HepG2 (cell line): ENCODE data around the gene IQSEC1. TPM values are rescaled to one million over a fixed set of nuclear protein-coding genes. Genes with fewer than 3 reads are reported as not detected.

ENCODE experiments used
- ARID3A ChIP-seq: IDR thresholded peaks from 2 replicates; pipeline ENCODE4 v1.6.1; 2012; ENCODE audit warnings: low read depth, low read length, improper control_type of control experiment
- ARNT2 ChIP-seq: sonication (generic); formaldehyde crosslinking; IDR thresholded peaks from 2 replicates; pipeline ENCODE4 v1.8.0; 2022; ENCODE audit warnings: mild to moderate bottlenecking, low read depth, missing genetic modification reagents, moderate library complexity
- FOXA3 ChIP-seq: IDR thresholded peaks from 2 replicates; pipeline ENCODE4 v1.6.1; 2016; ENCODE audit warnings: missing genetic modification reagents, missing compliant biosample characterization
- GABPB1 ChIP-seq: IDR thresholded peaks from 2 replicates; pipeline ENCODE4 v1.6.1; 2016; ENCODE audit warnings: mild to moderate bottlenecking, missing genetic modification reagents, moderate library complexity, missing compliant biosample characterization
- HDAC2 ChIP-seq: sonication (generic); formaldehyde crosslinking; IDR thresholded peaks from 2 replicates; pipeline ENCODE4 v1.4.0; 2020; ENCODE audit warnings: missing genetic modification reagents
- HHEX ChIP-seq: IDR thresholded peaks from 2 replicates; pipeline ENCODE4 v1.6.1; 2016; ENCODE audit warnings: control low read depth
- ISL2 ChIP-seq: sonication (generic); formaldehyde crosslinking; IDR thresholded peaks from 2 replicates; pipeline ENCODE4 v1.5.0; 2020; ENCODE audit warnings: missing genetic modification reagents
- MATR3 ChIP-seq: sonication (generic); formaldehyde crosslinking; IDR thresholded peaks from 2 replicates; pipeline ENCODE4 v1.4.0; 2020; ENCODE audit warnings: missing genetic modification reagents
- MAX ChIP-seq: IDR thresholded peaks from 2 replicates; pipeline ENCODE4 v1.6.1; 2012; ENCODE audit warnings: inconsistent platforms
- MNT ChIP-seq: fragments of 450-650 bp; IDR thresholded peaks from 2 replicates; pipeline ENCODE4 v1.6.1; 2016
- RARA ChIP-seq: IDR thresholded peaks from 2 replicates; pipeline ENCODE4 v1.6.1; 2016; ENCODE audit warnings: missing genetic modification reagents, missing compliant biosample characterization
- RFX1 ChIP-seq: fragments of 450-650 bp; IDR thresholded peaks from 2 replicates; pipeline ENCODE4 v1.6.1; 2017
- RFX5 ChIP-seq: IDR thresholded peaks from 2 replicates; pipeline ENCODE4 v1.6.1; 2011; ENCODE audit warnings: low read depth, low read length, improper control_type of control experiment
- RXRA ChIP-seq: sonication (generic); formaldehyde crosslinking; IDR thresholded peaks from 2 replicates; pipeline ENCODE4 v1.5.1; 2020; ENCODE audit warnings: missing genetic modification reagents
- RXRB ChIP-seq: IDR thresholded peaks from 2 replicates; pipeline ENCODE4 v1.6.1; 2016; ENCODE audit warnings: borderline replicate concordance, missing genetic modification reagents, missing compliant biosample characterization
- TBL1XR1 ChIP-seq: fragments of 150-350 bp; IDR thresholded peaks from 2 replicates; pipeline ENCODE4 v1.6.1; 2014; ENCODE audit warnings: borderline replicate concordance, low read length; ENCODE audit not compliant: partially characterized antibody
- TBX3 ChIP-seq: fragments of 450-650 bp; IDR thresholded peaks from 2 replicates; pipeline ENCODE4 v1.6.1; 2017; ENCODE audit warnings: antibody characterized with exemption, mild to moderate bottlenecking, inconsistent platforms, borderline replicate concordance
- TCF7 ChIP-seq: sonication (generic); IDR thresholded peaks from 2 replicates; pipeline ENCODE4 v1.6.1; 2016; ENCODE audit warnings: antibody characterized with exemption, low read depth
- ZMYM3 ChIP-seq: sonication (generic); formaldehyde crosslinking; IDR thresholded peaks from 2 replicates; pipeline ENCODE4 v1.5.1; 2020; ENCODE audit warnings: mild to moderate bottlenecking, missing genetic modification reagents
- ZNF124 ChIP-seq: sonication (generic); formaldehyde crosslinking; IDR thresholded peaks from 2 replicates; pipeline ENCODE4 v1.4.0; 2020; ENCODE audit warnings: missing genetic modification reagents
- ZNF609 ChIP-seq: sonication (generic); formaldehyde crosslinking; IDR thresholded peaks from 2 replicates; pipeline ENCODE4 v1.4.0; 2020; ENCODE audit warnings: mild to moderate bottlenecking, missing genetic modification reagents, borderline replicate concordance
- ZNF792 ChIP-seq: IDR thresholded peaks from 2 replicates; pipeline ENCODE4 v1.6.1; 2016
- polyA plus RNA-seq, 8 experiments: library from polyadenylated mRNA; depleted of rRNA in 3 of 8; stranded (reverse) in 7 of 8; unstranded in 1 of 8; fragments of >200 nt; fragmentation: Illumina TruSeq in 4 of 8; extraction: Trizol in 4 of 8; gene quantifications; 2 replicates each; pipeline versions ENCODE4 v1.2.1 to v1.2.3, GENCODE V29; 2011 to 2016; ENCODE audit warnings: low read depth in 4 of 8, missing spikeins in 1 of 8, mixed read lengths in 1 of 8; ENCODE audit not compliant: insufficient read depth in 1 of 8
- total RNA-seq, 5 experiments: library from RNA; depleted of rRNA; stranded (reverse); fragments of >200 nt; fragmentation: Illumina TruSeq; extraction: Trizol; gene quantifications; 2 replicates each; pipeline ENCODE4 v1.2.3, GENCODE V29; 2016; ENCODE audit warnings: low read depth in 1 of 5

Gene IQSEC1
- total and polyA plus RNA-seq, 2 of the 13 experiments (the other 11 are each of a cell fraction or from before 2014, with no cell fraction given), result 17.4 to 20.2 TPM

GRCh38 chr3:12999147-13000140 is 73.8 kb downstream of the IQSEC1 start (continued):
- peak; percentile 88 for TF ChIP-seq MNT
- peak; percentile 71 for TF ChIP-seq RXRB (CRISPR knock-in tag)
- peak; percentile 63 for TF ChIP-seq TCF7
- peak; percentile 74 for TF ChIP-seq TBL1XR1
- peak; percentile 70; the same call in 1 of the 2 replicates for TF ChIP-seq ZMYM3 (CRISPR knock-in tag)
- TF ChIP-seq ZNF124 (CRISPR knock-in tag), result no peak
- TF ChIP-seq HHEX (CRISPR knock-in tag), result no peak
- peak; percentile 88 for TF ChIP-seq RXRA (CRISPR knock-in tag)
- peak; percentile 24; the same call in 1 of the 2 replicates for TF ChIP-seq FOXA3 (CRISPR knock-in tag)
- no peak for TF ChIP-seq RFX1
- TF ChIP-seq MAX, result peak; percentile 74
- no peak for TF ChIP-seq MATR3 (CRISPR knock-in tag)
- TF ChIP-seq ARID3A, result 0 out of 2 replicates have a peak, but pooled peaks have one; percentile 29
- TF ChIP-seq RARA, result peak; percentile 87
- peak; percentile 9; the same call in 1 of the 2 replicates for TF ChIP-seq TBX3
- TF ChIP-seq ISL2 (CRISPR knock-in tag), result no peak
- TF ChIP-seq HDAC2 (CRISPR knock-in tag), result 0 out of 2 replicates have a peak, but pooled peaks have one; percentile 32
- peak; percentile 40; the same call in 1 of the 2 replicates for TF ChIP-seq GABPB1 (CRISPR knock-in tag)
- peak; percentile 86 for TF ChIP-seq RFX5
- TF ChIP-seq ARNT2, result 0 out of 2 replicates have a peak, but pooled peaks have one; percentile 20
- peak; percentile 69; the same call in 1 of the 2 replicates for TF ChIP-seq ZNF609 (CRISPR knock-in tag)
- no peak for TF ChIP-seq ZNF792 (CRISPR knock-in tag)
